ENCODE measurements around the gene KRTAP12-2.
"Not testable (repeated sequence)": the region's sequence is repeated elsewhere in the genome, so short reads cannot be mapped to it uniquely, and the experiment has no call there.

KRTAP12-2 gene

DNA sequence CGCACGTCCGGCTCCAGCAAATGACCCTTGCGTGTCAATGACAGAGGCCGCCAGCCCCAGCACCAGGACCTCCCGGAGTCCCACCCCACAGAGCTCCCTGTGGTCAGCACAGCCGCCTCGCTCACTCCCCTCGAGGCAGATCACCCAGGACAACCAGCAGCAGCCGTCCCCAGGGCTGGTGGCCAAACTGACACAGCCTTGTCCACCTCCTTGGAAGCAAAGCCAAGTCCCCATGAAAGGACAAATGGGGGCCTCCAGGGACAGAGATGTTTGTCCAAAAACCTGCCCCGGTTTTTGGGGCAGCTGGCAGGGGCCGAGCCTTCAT lies 27.4 kb downstream of the KRTAP12-2 start:
- no peak overlapping the region for H3K18ac ChIP-seq (ENCODE audit: low read depth in 1 of 2, low read length in 2 of 2)

DNA sequence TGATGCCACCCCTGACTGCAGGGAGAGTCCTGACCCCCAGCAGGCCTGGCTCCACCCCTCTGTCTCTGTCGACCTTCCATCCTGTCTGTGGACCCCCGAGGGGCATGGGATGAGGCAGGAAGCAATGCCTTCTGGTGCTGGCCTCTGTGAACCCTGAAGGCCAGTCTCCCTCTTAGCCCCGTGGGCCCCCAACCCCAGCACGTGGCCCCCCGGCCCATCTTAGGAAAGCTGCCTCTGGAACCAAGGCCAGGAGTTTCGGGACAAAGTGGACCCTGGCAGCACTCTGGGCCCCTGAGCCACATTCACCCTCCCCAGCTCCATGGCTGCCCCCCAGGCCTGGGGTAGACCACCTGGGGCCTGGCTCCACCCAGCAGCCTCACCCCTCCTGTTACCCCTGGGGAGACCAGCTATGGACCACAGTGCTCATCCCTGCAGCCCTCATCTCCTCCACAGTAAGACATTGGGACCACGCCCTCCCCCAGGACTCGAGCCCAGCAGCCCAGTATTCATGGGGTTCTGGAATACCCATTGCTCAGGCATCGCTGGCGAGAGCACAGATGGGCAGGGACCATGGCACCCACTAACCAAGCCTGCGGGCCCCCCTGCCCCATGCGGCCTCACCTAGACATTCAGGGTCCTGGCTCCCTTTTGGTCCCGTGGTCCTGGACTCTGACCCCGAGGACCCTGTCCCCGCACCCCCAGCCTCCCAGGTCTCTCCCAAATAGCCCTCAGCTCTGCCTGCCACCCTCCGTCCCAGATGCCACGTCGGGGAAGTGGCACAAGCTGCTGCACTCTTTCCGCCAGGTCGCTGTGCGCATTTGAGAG lies 28.0 kb downstream of the KRTAP12-2 start:
- not testable (repeated sequence) for H2BK120ac ChIP-seq (ENCODE audit: low read depth, low read length); H2AFZ ChIP-seq (ENCODE audit: low read depth, low read length); H4K8ac ChIP-seq (ENCODE audit: low read length); H4K91ac ChIP-seq (ENCODE audit: low read length); H2BK15ac ChIP-seq (ENCODE audit: low read depth, poor library complexity, severe bottlenecking); H2BK12ac ChIP-seq (ENCODE audit: low read length in 2 of 2); H3K18ac ChIP-seq (ENCODE audit: low read depth in 1 of 2, low read length in 2 of 2); H3K4me1 ChIP-seq (ENCODE audit: control insufficient read depth, insufficient read depth, low read depth, low read length); H3K14ac ChIP-seq (ENCODE audit: low read length in 2 of 2); DNase-seq; H3K79me1 ChIP-seq (replicated peaks; ENCODE audit: low read length, poor library complexity, severe bottlenecking); H2AK5ac ChIP-seq (ENCODE audit: low read length, severe bottlenecking); H3K4me2 ChIP-seq (ENCODE audit: low read length, poor library complexity, severe bottlenecking); H3K27ac ChIP-seq (ENCODE audit: low read length, poor library complexity, severe bottlenecking); H3K36me3 ChIP-seq (ENCODE audit: control insufficient read depth in 1 of 2, insufficient read depth in 2 of 2, low read depth in 1 of 2, low read length in 2 of 2); H2BK5ac ChIP-seq (ENCODE audit: low read depth, low read length, poor library complexity, severe bottlenecking); H3K23ac ChIP-seq (ENCODE audit: low read length in 2 of 2); H3K4me3 ChIP-seq (ENCODE audit: insufficient read depth in 1 of 2, low read depth in 1 of 2, low read length in 2 of 2); H3K4ac ChIP-seq (ENCODE audit: low read depth in 1 of 2, low read length in 2 of 2); H3K9ac ChIP-seq (ENCODE audit: low read length)
- H3K27me3 ChIP-seq (ENCODE audit: control insufficient read depth in 1 of 2, insufficient read depth in 1 of 2, low read length in 2 of 2): peaks cover 0 to 14% of the 10 kb centered on the region in 2 experiments
- H3K9me3 ChIP-seq (ENCODE audit: control insufficient read depth, low read length): peaks cover 37% of the 10 kb centered on the region
- WGBS: 90% methylated on average over 15 of the region's 21 CpGs

More for the DNA sequence above, 27.4 kb downstream of the KRTAP12-2 start:
- Histone ChIP-seq H4K91ac (ENCODE audit: low read length) (no peak overlapping the region), H2BK15ac (ENCODE audit: low read depth, poor library complexity, severe bottlenecking) (no peak overlapping the region), H3K79me1 (replicated peaks; ENCODE audit: low read length, poor library complexity, severe bottlenecking) (no peaks in the 10 kb centered on the region), H2AK5ac (ENCODE audit: low read length, severe bottlenecking) (no peak overlapping the region), H3K4me1 (ENCODE audit: control insufficient read depth, insufficient read depth, low read depth, low read length) (no peaks in the 10 kb centered on the region), H3K23ac (ENCODE audit: low read length in 2 of 2) (no peak overlapping the region), H3K4ac (ENCODE audit: low read depth in 1 of 2, low read length in 2 of 2) (no peak overlapping the region), H3K4me2 (ENCODE audit: low read length, poor library complexity, severe bottlenecking) (no peak overlapping the region), H2AFZ (ENCODE audit: low read depth, low read length) (no peak overlapping the region), H3K4me3 (ENCODE audit: insufficient read depth in 1 of 2, low read depth in 1 of 2, low read length in 2 of 2) (no peak overlapping the region), H3K27me3 (ENCODE audit: control insufficient read depth in 1 of 2, insufficient read depth in 1 of 2, low read length in 2 of 2) (peaks cover 0 to 14% of the 10 kb centered on the region in 2 experiments), H3K14ac (ENCODE audit: low read length in 2 of 2) (no peak overlapping the region), H3K36me3 (ENCODE audit: control insufficient read depth in 1 of 2, insufficient read depth in 2 of 2, low read depth in 1 of 2, low read length in 2 of 2) (no peaks in the 10 kb centered on the region), H2BK12ac (ENCODE audit: low read length in 2 of 2) (no peak overlapping the region), H2BK120ac (ENCODE audit: low read depth, low read length) (no peak overlapping the region), H3K27ac (ENCODE audit: low read length, poor library complexity, severe bottlenecking) (no peak overlapping the region), H4K8ac (ENCODE audit: low read length) (no peak overlapping the region), H2BK5ac (ENCODE audit: low read depth, low read length, poor library complexity, severe bottlenecking) (no peak overlapping the region), H3K9me3 (ENCODE audit: control insufficient read depth, low read length) (peaks cover 40% of the 10 kb centered on the region), H3K9ac (ENCODE audit: low read length) (no peak overlapping the region)
- 87% methylated on average over 12 of the region's 12 CpGs for WGBS
- DNase-seq: no peak

DNA sequence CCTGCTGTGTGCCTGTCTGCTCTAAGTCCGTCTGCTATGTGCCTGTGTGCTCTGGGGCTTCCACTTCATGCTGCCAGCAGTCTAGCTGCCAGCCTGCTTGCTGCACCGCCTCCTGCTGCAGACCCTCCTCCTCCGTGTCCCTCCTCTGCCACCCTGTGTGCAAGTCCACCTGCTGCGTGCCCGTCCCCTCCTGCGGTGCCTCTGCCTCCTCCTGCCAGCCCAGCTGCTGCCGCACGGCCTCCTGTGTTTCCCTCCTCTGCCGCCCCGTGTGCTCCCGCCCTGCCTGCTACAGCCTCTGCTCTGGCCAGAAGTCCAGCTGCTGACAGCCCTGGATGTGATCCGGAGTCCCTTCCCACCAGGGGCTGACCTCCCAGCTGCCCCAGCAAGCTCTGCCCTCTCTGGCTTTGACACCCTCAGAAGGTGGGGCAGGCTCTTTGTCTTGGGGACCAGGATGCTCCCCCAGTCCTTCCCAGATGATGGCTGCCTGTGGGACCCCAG lies 28.8 kb downstream of the KRTAP12-2 start:
- H3K18ac ChIP-seq (ENCODE audit: low read depth in 1 of 2, low read length in 2 of 2); H3K23ac ChIP-seq (ENCODE audit: low read length in 2 of 2); H3K36me3 ChIP-seq (ENCODE audit: control insufficient read depth in 1 of 2, insufficient read depth in 2 of 2, low read depth in 1 of 2, low read length in 2 of 2); H3K4me2 ChIP-seq (ENCODE audit: low read length, poor library complexity, severe bottlenecking); H3K4me1 ChIP-seq (ENCODE audit: control insufficient read depth, insufficient read depth, low read depth, low read length); H4K8ac ChIP-seq (ENCODE audit: low read length); H2BK15ac ChIP-seq (ENCODE audit: low read depth, poor library complexity, severe bottlenecking); H3K79me1 ChIP-seq (replicated peaks; ENCODE audit: low read length, poor library complexity, severe bottlenecking); H2AFZ ChIP-seq (ENCODE audit: low read depth, low read length); H2BK5ac ChIP-seq (ENCODE audit: low read depth, low read length, poor library complexity, severe bottlenecking); H2BK12ac ChIP-seq (ENCODE audit: low read length in 2 of 2); H3K14ac ChIP-seq (ENCODE audit: low read length in 2 of 2); H3K4me3 ChIP-seq (ENCODE audit: insufficient read depth in 1 of 2, low read depth in 1 of 2, low read length in 2 of 2); H3K27ac ChIP-seq (ENCODE audit: low read length, poor library complexity, severe bottlenecking); H3K4ac ChIP-seq (ENCODE audit: low read depth in 1 of 2, low read length in 2 of 2); H4K91ac ChIP-seq (ENCODE audit: low read length); H2BK120ac ChIP-seq (ENCODE audit: low read depth, low read length); H3K9ac ChIP-seq (ENCODE audit: low read length); H2AK5ac ChIP-seq (ENCODE audit: low read length, severe bottlenecking); DNase-seq: not testable (repeated sequence)
- 75% methylated on average over 3 of the region's 12 CpGs for WGBS
- Histone ChIP-seq H3K9me3 (ENCODE audit: control insufficient read depth, low read length) (peaks cover 29% of the 10 kb centered on the region), H3K27me3 (ENCODE audit: control insufficient read depth in 1 of 2, insufficient read depth in 1 of 2, low read length in 2 of 2) (peaks cover 0 to 14% of the 10 kb centered on the region in 2 experiments)

DNA sequence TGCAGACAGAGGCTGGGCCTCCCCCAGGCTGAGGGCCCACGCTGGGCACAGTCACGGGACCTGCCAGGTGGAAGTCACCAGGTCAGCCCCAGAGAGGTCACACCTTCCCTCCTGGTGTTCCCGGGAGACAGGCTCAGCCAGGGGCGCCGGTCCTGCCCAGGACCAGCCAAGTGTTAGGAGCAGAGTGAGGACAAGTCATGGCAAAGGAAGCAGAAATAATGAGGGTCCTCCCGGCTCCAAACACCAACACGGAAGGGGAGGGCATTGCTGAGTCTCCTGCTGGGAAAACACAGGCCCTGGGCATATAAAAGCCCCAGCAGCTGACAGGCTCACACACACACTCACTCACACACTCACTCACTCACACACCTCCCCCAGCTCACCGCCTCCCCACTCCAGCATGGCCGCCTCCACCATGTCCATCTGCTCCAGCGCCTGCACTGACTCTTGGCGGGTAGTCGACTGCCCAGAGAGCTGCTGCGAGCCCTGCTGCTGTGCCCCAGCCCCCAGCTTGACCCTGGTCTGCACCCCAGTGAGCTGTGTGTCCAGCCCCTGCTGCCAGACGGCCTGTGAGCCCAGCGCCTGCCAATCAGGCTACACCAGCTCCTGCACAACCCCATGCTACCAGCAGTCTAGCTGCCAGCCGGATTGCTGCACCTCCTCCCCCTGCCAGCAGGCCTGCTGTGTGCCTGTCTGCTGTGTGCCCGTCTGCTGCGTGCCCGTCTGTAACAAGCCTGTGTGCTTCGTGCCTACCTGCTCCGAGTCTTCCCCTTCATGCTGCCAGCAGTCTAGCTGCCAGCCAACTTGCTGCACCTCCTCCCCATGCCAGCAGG lies 29.5 kb downstream of the KRTAP12-2 start, which contains the start of gene KRTAP10-10:
Gene KRTAP10-10 (plus strand): TSS at position 339 of the 833 bp plus-strand sequence. CDS start 62 bp downstream, at position 401.
- Histone ChIP-seq H3K4ac (ENCODE audit: low read depth in 1 of 2, low read length in 2 of 2) (no peak within 1 kb of the TSS), H3K14ac (ENCODE audit: low read length in 2 of 2) (no peak within 1 kb of the TSS), H2AK5ac (ENCODE audit: low read length, severe bottlenecking) (no peak within 1 kb of the TSS), H3K4me3 (ENCODE audit: insufficient read depth in 1 of 2, low read depth in 1 of 2, low read length in 2 of 2) (no peak within 1 kb of the TSS), H3K27ac (ENCODE audit: low read length, poor library complexity, severe bottlenecking) (no peak within 1 kb of the TSS), H3K79me1 (replicated peaks; ENCODE audit: low read length, poor library complexity, severe bottlenecking) (no peaks in the 10 kb centered on the region), H3K18ac (ENCODE audit: low read depth in 1 of 2, low read length in 2 of 2) (no peak within 1 kb of the TSS), H3K9me3 (ENCODE audit: control insufficient read depth, low read length) (peaks cover 31% of the 10 kb centered on the region), H2AFZ (ENCODE audit: low read depth, low read length) (no peak within 1 kb of the TSS), H3K4me2 (ENCODE audit: low read length, poor library complexity, severe bottlenecking) (no peak within 1 kb of the TSS), H3K27me3 (ENCODE audit: control insufficient read depth in 1 of 2, insufficient read depth in 1 of 2, low read length in 2 of 2) (peaks cover 0 to 14% of the 10 kb centered on the region in 2 experiments), H4K8ac (ENCODE audit: low read length) (no peak within 1 kb of the TSS), H2BK5ac (ENCODE audit: low read depth, low read length, poor library complexity, severe bottlenecking) (no peak within 1 kb of the TSS), H3K4me1 (ENCODE audit: control insufficient read depth, insufficient read depth, low read depth, low read length) (no peaks in the 10 kb centered on the region), H2BK12ac (ENCODE audit: low read length in 2 of 2) (no peak within 1 kb of the TSS), H3K36me3 (ENCODE audit: control insufficient read depth in 1 of 2, insufficient read depth in 2 of 2, low read depth in 1 of 2, low read length in 2 of 2) (no peaks in the 10 kb centered on the region), H2BK15ac (ENCODE audit: low read depth, poor library complexity, severe bottlenecking) (no peak within 1 kb of the TSS), H3K9ac (ENCODE audit: low read length) (no peak within 1 kb of the TSS), H4K91ac (ENCODE audit: low read length) (no peak within 1 kb of the TSS), H3K23ac (ENCODE audit: low read length in 2 of 2) (no peak within 1 kb of the TSS), H2BK120ac (ENCODE audit: low read depth, low read length) (no peak within 1 kb of the TSS)
- whole genome bisulfite sequencing: 80% methylated on average over 18 of the region's 21 CpGs
- no peak for DNase-seq
